Epidermal melanocyte (primary cell): ENCODE measurements around the gene TPK1.
"Not testable (repeated sequence)": the region's sequence is repeated elsewhere in the genome, so short reads cannot be mapped to it uniquely, and the experiment has no call there.

ENCODE experiments used
- DNase-seq: peaks from one replicate; pipeline ENCODE4 v3.0.0; 2011; ENCODE audit warnings: low spot score; ENCODE audit not compliant: insufficient read length

Gene TPK1

DNA sequence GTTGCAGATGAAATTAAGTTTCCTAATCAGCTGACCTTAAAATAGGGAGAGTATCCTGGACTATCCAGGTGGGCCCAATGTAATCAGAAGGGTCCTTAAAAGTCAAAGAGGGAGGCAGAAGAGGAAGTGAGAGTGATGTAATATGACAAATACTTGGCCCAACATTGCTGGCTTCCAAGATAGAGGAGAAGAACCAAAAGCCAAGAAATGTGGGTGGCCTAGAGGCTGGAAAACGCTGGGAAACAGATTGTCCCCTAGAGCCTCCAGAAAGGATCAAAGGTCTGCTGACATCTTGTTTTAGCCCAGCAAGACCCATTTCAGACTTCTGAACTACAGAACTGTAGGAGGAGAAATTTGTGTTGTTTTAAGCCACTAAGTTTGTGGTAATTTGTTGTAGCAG is 352.7 kb downstream of the TPK1 start:
- no peak for DNase-seq

DNA sequence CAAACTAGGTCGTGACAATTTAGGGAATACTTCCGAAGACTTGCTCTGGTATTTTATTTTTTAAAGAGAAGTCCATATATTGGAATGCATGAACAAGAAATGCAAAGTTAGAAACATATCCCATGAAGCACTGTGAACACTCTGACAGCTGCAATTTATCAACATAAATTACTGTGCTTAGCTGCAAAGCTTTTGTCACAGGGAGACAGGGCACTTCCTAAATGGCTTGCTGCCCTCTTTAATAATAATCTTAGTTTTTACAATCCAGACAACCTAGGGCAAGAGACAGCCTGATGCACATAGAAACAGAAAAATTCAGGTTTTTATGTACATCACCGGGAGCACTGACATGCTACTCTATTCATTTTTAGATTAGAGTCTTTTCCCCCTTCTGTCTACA is 354.0 kb downstream of the TPK1 start:
- no peak for DNase-seq

GRCh38 chr7:144477348-144477747 is 358.5 kb downstream of the TPK1 start:
- DNase-seq: no peak

DNA sequence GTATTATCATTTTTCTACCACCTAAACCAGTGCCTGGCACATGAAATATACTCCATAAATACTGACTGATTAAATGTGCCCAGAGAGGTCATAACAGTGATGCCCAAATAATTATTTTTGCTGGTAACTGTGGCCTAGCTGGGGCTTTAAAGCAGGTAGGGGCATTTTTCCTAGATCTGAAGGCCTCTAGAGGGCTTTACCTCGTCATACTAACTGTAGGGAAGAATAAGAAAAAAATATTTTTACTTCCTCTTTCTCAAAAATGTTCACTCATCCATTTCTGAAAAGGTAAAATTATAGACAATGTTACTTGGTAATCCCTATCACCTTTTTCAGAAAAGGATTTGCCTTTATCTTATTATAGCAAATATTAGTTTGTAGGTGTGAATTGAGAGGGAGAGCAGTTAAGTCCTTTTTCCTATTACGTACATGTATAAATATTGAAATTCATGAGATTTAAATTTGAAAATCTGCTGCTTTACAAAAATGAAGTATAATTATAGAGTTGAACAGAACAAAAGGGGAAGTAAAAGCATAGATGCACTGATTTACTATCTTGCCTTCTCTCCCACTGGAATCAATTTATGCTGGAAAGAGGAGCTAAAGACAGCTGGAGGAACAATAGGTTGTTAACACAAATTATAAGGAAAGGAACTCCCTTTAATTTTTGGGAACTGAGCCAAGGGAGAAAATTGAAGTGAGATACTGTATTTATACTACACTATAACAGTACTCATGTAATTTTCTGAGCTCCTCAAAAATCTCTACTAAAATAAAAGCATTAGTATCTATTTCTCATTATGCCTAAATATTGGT is 360.8 kb downstream of the TPK1 start:
- DNase-seq: no peak

GRCh38 chr7:144474363-144474762 is 361.5 kb downstream of the TPK1 start:
- no peak for DNase-seq

DNA sequence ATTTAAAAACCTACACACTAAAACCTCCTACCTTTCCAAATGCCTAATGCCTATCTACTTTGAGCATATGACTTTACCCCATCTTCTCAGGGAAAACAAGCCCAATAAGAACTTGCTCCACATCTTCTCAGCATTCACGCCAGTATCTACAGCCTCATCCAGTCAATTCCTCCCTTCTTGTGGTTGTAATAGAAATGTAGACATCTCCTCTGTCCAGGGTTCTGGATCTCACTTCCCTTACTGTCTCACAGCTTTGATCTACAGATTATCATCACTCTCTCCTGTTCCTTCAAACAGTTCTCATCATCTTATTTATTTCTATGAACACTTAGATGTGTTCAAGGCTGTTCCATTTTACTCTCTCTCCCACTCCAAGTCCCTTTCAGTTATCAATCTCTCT is 361.9 kb downstream of the TPK1 start:
- no peak for DNase-seq

GRCh38 chr7:144470078-144470477 is 365.8 kb downstream of the TPK1 start:
- DNase-seq: no peak

GRCh38 chr7:144468990-144469732 is 366.7 kb downstream of the TPK1 start:
- DNase-seq: no peak

GRCh38 chr7:144459635-144460034 is 376.2 kb downstream of the TPK1 start:
- no peak for DNase-seq

DNA sequence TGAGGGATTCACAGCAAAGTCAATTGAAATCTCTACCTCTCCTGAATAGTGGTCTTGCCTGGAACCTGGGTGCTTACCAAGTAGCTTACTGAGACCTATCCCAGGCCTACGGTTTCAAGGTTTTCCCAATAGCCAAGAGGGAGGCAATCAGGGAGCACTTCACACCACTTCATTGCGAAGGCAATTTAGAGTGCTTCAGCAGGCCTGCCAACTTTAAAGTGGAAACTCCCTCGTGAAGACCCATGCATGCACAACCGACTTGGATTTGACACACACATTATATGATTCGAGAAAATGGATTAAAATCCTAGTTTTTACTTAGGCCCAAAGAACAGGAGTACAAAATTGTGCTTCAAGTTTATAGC is 380.8 kb downstream of the TPK1 start:
- DNase-seq: no peak

GRCh38 chr7:144454256-144455039 is 381.4 kb downstream of the TPK1 start:
- DNase-seq: no peak

- no peak for DNase-seq
Measured at GRCh38 chr7:144452064-144452463, 383.8 kb downstream of the TPK1 start.

GRCh38 chr7:144445590-144445989 is 390.3 kb downstream of the TPK1 start:
- DNase-seq: no peak

DNA sequence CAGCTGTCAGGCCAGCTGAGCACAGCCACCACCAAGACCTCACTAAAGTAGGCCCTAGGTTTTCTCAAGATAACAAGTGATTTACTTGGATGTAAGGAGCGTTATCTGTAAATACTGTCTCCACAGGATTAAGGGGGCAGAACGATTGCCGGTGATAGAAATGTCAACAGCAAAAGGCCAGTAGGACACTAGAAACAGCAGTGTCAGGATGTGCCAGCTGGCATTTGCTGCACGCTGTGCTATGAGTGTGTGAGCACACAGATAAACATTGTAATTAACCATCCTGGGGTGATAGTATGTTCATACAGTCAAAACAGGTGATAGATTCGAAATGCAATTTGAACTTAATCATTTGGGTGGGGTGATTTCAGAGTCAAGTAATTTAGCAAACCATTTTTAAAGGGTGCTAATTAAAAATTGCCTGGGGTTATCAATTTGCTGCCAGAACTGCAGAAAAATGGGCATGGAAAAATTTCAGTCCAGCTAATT is 396.1 kb downstream of the TPK1 start:
- DNase-seq: no peak

- DNase-seq: no peak
Measured at GRCh38 chr7:144438759-144439158, 397.1 kb downstream of the TPK1 start.

DNA sequence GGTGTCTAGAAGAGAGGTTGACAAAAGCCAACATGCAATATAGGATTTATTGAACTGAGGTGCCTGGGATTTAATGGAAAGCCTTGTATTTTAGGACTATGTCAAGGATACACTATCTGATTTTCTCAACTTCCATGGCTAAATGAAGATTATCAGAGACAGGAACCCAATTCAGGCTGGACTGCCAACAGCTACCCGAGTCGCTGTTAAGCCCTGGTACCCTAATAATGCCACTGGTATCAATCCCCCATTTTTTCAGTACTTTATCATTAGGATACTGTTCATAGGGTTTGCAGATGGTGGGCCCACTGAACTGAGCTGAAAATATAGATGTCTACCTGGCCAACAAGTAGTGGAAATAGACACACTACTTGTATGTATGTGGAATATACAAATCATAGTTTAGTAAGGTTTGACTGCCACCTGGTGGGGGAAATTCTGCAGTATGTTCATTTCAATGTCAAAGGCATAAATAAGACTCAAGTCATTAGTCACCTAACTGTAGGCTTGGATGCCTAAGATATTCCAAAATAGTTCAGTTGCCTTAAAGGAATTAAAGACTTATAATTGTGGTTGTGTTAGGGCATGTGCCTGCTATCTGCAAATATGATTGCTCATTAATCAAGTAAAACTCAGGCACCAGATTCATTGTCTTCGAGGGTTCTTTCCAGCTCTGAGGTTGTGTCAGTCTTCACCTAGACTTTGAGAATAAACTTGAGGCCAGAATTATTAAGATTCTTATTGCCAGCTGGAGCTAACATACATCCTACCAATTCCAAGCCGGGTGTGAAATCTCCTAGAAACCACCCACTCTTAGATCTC is 398.3 kb downstream of the TPK1 start:
- DNase-seq: no peak

DNA sequence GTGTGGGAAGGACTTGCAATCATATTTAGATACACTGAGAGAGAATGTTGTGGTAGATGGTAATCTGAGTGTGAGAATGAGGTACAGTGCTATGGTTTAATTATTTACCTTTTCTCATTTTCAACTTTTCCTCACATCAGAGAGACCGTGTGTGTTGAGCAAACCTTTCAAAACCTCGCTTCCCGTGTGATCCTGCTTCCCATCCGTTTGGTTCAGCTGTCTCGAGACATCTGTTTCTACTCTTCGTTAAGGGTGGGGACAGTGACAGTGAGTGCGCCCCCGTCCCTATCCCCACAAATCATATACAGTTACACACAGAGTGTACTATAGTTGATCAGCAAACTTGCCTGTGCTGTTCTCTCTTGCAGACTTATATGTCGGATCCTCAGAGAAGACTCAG is 399.4 kb downstream of the TPK1 start:
- DNase-seq: no peak

GRCh38 chr7:144428431-144428830 is 407.4 kb downstream of the TPK1 start:
- DNase-seq: no peak

DNA sequence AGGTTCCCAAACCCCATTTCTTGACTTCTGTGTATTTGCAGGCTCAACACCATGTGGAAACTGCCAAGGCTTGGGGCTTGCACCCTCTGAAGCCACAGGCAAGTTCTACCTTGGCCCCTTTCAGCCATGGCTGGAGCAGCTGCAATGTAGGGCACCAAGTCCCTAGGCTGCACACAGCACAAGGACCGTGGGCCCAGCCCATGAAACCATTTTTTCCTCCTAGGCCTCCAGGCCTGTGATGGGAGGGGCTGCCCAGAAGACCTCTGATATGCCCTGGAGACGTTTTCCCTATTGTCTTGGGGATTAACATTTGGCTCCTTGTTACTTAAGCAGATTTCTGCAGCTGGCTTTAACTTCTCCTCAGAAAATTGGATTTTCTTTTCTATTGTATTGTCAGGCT is 408.3 kb downstream of the TPK1 start:
- not testable (repeated sequence) for DNase-seq

DNA sequence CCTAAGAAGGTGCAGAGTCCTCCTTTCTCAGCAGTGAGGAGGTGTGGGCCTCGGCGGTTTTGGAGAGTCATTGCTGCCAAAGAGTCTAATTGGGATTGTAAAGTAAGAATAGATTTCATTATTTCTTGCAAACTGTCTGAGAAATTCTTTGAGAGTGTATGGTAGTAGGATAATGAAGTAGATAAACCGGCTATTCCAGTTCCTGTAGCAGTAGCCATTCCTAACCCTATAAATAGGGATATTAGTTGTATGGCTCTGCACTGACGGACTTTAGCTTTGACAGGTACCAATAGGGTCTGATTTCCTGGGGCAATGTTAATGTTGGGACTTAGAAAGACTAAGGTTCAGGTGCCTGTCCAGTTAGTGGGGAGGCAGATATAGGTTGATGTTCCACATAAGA is 416.9 kb downstream of the TPK1 start:
- not testable (repeated sequence) for DNase-seq

- DNase-seq: no peak
Measured at GRCh38 chr7:144416341-144416740, 419.5 kb downstream of the TPK1 start.
